HEK293T (cell line): Measurements from ENCODE around the gene PXK.

ENCODE experiments used
- BHLHE40 ChIP-seq: fragments of 450-650 bp; IDR thresholded peaks from 2 replicates; pipeline ENCODE4 v1.6.1; 2016; ENCODE audit warnings: mild to moderate bottlenecking, moderate library complexity, borderline replicate concordance
- FOXA1 ChIP-seq: fragments of 450-650 bp; IDR thresholded peaks from 2 replicates; pipeline ENCODE4 v1.6.1; 2016; ENCODE audit warnings: mild to moderate bottlenecking
- FOXK2 ChIP-seq: fragments of 450-650 bp; IDR thresholded peaks from 2 replicates; pipeline ENCODE4 v1.6.1; 2016; ENCODE audit warnings: mild to moderate bottlenecking
- FOXM1 ChIP-seq: fragments of 450-650 bp; IDR thresholded peaks from 2 replicates; pipeline ENCODE4 v1.6.1; 2017; ENCODE audit warnings: mild to moderate bottlenecking, borderline replicate concordance
- PKNOX1 ChIP-seq: fragments of 450-650 bp; IDR thresholded peaks from 2 replicates; pipeline ENCODE4 v1.6.1; 2016
- SP1 ChIP-seq: fragments of 450-650 bp; IDR thresholded peaks from 2 replicates; pipeline ENCODE4 v1.6.1; 2017
- SUZ12 ChIP-seq: fragments of 450-650 bp; IDR thresholded peaks from 2 replicates; pipeline ENCODE4 v1.6.1; 2016; ENCODE audit warnings: mild to moderate bottlenecking

- TF ChIP-seq PKNOX1 (no peak), FOXK2 (no peak), FOXM1 (no peak), SP1 (no peak), SUZ12 (no peak), FOXA1 (no peak), BHLHE40 (no peak)
These were observed 137.8 kb downstream of the PXK start for GRCh38 chr3:58470363-58471024.
